Neural cell (in vitro differentiated cells): Measurements from ENCODE around the gene OR51E1. TPM values are rescaled to one million over a fixed set of nuclear protein-coding genes. Genes with fewer than 3 reads are reported as not detected.

Experiments
- H2AFZ ChIP-seq: fragments of 200-600, 300-800 bp; sonication (generic), shearing (Covaris generic); 2 replicates; pipeline ENCODE4 v1.6.0; 2014; ENCODE audit warnings: low read depth, mild to moderate bottlenecking, antibody characterized with exemption, low read length, moderate library complexity
- H3F3A ChIP-seq: fragments of 200-600 bp; shearing (Covaris generic); 2 replicates; pipeline ENCODE4 v1.6.1; 2016; ENCODE audit warnings: mild to moderate bottlenecking, moderate library complexity, mixed read lengths, antibody characterized with exemption, low read length; ENCODE audit not compliant: insufficient read depth, poor library complexity, severe bottlenecking
- H3K27ac ChIP-seq: fragments of 200-600, 300-800 bp; sonication (generic), shearing (Covaris generic); 2 replicates; pipeline ENCODE4 v1.5.1; 2014; ENCODE audit warnings: mild to moderate bottlenecking, low read length, moderate library complexity
- H3K27me3 ChIP-seq: fragments of 300-800, 200-600 bp; sonication (generic), shearing (Covaris generic); 2 replicates; pipeline ENCODE4 v1.6.0; 2014; ENCODE audit warnings: mild to moderate bottlenecking, low read depth, low read length, moderate library complexity; ENCODE audit not compliant: insufficient read depth
- H3K36me3 ChIP-seq: fragments of 300-800, 200-600 bp; sonication (generic), shearing (Covaris generic); 2 replicates; pipeline ENCODE4 v1.5.1; 2014; ENCODE audit warnings: mild to moderate bottlenecking, antibody characterized with exemption, low read length, moderate library complexity; ENCODE audit not compliant: insufficient read depth
- H3K4me2 ChIP-seq: fragments of 300-800, 200-600 bp; sonication (generic), shearing (Covaris generic); 2 replicates; pipeline ENCODE4 v1.6.0; 2014; ENCODE audit warnings: mild to moderate bottlenecking, low read length
- H3K4me3 ChIP-seq: fragments of 300-800, 200-600 bp; sonication (generic), shearing (Covaris generic); 2 replicates; pipeline ENCODE4 v1.5.1; 2014; ENCODE audit warnings: mild to moderate bottlenecking, low read length, moderate library complexity
- H3K79me2 ChIP-seq: fragments of 200-600 bp; shearing (Covaris generic); replicated peaks from 2 replicates; pipeline ENCODE4 v1.6.0; 2014; ENCODE audit warnings: mild to moderate bottlenecking, low read length, moderate library complexity; ENCODE audit not compliant: insufficient read depth
- H3K9ac ChIP-seq: fragments of 300-800, 200-600 bp; sonication (generic), shearing (Covaris generic); 2 replicates; pipeline ENCODE4 v1.6.1; 2016; ENCODE audit warnings: mild to moderate bottlenecking, low read length, mixed read lengths
- H3K9me2 ChIP-seq: fragments of 200-600 bp; shearing (Covaris generic); 2 replicates; pipeline ENCODE4 v1.6.1; 2016; ENCODE audit warnings: mild to moderate bottlenecking, low read length, mixed read lengths; ENCODE audit not compliant: insufficient read depth
- H3K9me3 ChIP-seq: fragments of 200-600, 300-800 bp; sonication (generic), shearing (Covaris generic); 2 replicates; pipeline ENCODE4 v1.6.1; 2016; ENCODE audit warnings: mild to moderate bottlenecking, mixed run types, low read length, moderate library complexity, mixed read lengths
- H4K20me1 ChIP-seq: fragments of 200-600 bp; shearing (Covaris generic); 2 replicates; pipeline ENCODE4 v1.6.1; 2016; ENCODE audit warnings: mild to moderate bottlenecking, mixed run types; ENCODE audit not compliant: insufficient read depth
- EP300 ChIP-seq: fragments of 450-650 bp; conservative IDR thresholded peaks from 2 replicates; pipeline ENCODE4 v1.6.1; 2014; ENCODE audit warnings: antibody characterized with exemption, mild to moderate bottlenecking, moderate library complexity; ENCODE audit not compliant: poor library complexity, severe bottlenecking
- EZH2 ChIP-seq: fragments of 200-600, 300-800 bp; shearing (Covaris generic), sonication (generic); IDR thresholded peaks from 2 replicates; pipeline ENCODE4 v1.6.1; 2014; ENCODE audit warnings: antibody characterized with exemption, low read length, borderline replicate concordance, mild to moderate bottlenecking; ENCODE audit not compliant: insufficient read depth, poor library complexity, severe bottlenecking
- MXI1 ChIP-seq: fragments of 450-650 bp; conservative IDR thresholded peaks from 2 replicates; pipeline ENCODE4 v1.6.1; 2014; ENCODE audit warnings: antibody characterized with exemption, mild to moderate bottlenecking; ENCODE audit not compliant: poor library complexity, severe bottlenecking
- POLR2AphosphoS5 ChIP-seq: IDR thresholded peaks from 2 replicates; pipeline ENCODE4 v1.6.1; 2012
- RAD21 ChIP-seq: fragments of 450-650 bp; conservative IDR thresholded peaks from 2 replicates; pipeline ENCODE4 v1.6.1; 2014; ENCODE audit warnings: antibody characterized with exemption, mild to moderate bottlenecking, moderate library complexity
- SMC3 ChIP-seq: fragments of 450-650 bp; conservative IDR thresholded peaks from 2 replicates; pipeline ENCODE4 v1.6.1; 2014; ENCODE audit warnings: antibody characterized with exemption, mild to moderate bottlenecking, moderate library complexity; ENCODE audit not compliant: poor library complexity
- TAF1 ChIP-seq: IDR thresholded peaks from 2 replicates; pipeline ENCODE4 v1.6.1; 2012; ENCODE audit warnings: low read depth
- polyA plus RNA-seq: library from polyadenylated mRNA; depleted of rRNA; stranded (reverse); fragments of >200 nt; gene quantifications from 2 replicates; pipeline ENCODE4 v1.2.3, GENCODE V29; 2014
- TF ChIP-seq, protein P1 (sequence below): IDR thresholded peaks from 2 replicates; pipeline ENCODE4 v1.6.1; 2012; ENCODE audit warnings: borderline replicate concordance
- TF ChIP-seq, protein P2 (sequence below): fragments of 450-650 bp; IDR thresholded peaks from 2 replicates; pipeline ENCODE4 v1.5.1; 2014; ENCODE audit warnings: antibody characterized with exemption, mild to moderate bottlenecking, moderate library complexity; ENCODE audit not compliant: poor library complexity, severe bottlenecking

Gene OR51E1
- polyA plus RNA-seq, 1 donor from 2014 or later = not detected

DNA sequence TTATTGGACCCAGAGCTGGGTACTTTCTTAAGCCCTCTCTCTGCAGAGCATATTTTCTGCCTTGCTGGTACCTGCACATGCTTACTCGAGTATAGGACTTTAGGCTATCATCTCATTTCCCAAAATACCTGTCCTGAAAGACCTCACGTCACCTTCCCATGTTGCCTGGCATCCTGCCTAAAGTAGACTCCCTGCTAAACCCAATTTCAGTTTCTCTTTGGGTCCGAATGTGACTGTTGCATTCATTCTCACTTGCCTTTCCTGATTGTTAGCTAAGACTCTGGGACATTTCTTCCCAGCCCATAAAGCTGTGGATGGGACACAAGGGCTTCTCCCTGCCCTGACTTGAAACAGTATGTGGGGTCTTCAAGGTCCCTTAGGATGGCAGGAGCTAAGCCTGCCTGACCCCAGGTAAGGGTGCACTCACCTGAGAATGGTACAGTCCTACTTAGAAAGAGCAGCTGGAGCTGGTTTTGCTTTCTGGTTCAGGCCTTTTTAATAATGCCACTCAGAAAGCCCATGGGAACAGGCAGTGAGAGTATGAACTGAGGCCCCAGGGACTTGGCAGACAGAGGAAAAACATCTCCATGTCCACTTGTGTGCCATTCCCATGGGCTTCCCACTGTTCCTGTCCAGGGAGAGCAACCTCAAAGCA, 41.0 kb downstream of the OR51E1 start:
- Histone ChIP-seq H3F3A (no peaks in the 10 kb centered on the region), H4K20me1 (no peaks in the 10 kb centered on the region), H3K36me3 (no peaks in the 10 kb centered on the region), H3K79me2 (no peaks in the 10 kb centered on the region), H3K9ac (no peak overlapping the region), H3K9me3 (no peaks in the 10 kb centered on the region), H3K9me2 (no peaks in the 10 kb centered on the region), H2AFZ (no peak overlapping the region), H3K27me3 (no peaks in the 10 kb centered on the region), H3K4me2 (no peak overlapping the region), H3K27ac (no peak overlapping the region), H3K4me3 (no peak overlapping the region)
- TF ChIP-seq EZH2 (no peak), RAD21 (no peak), SMC3 (no peak), EP300 (no peak), POLR2AphosphoS5 (no peak), TAF1 (no peak), MXI1 (no peak)
- TF ChIP-seq, protein P1, sequence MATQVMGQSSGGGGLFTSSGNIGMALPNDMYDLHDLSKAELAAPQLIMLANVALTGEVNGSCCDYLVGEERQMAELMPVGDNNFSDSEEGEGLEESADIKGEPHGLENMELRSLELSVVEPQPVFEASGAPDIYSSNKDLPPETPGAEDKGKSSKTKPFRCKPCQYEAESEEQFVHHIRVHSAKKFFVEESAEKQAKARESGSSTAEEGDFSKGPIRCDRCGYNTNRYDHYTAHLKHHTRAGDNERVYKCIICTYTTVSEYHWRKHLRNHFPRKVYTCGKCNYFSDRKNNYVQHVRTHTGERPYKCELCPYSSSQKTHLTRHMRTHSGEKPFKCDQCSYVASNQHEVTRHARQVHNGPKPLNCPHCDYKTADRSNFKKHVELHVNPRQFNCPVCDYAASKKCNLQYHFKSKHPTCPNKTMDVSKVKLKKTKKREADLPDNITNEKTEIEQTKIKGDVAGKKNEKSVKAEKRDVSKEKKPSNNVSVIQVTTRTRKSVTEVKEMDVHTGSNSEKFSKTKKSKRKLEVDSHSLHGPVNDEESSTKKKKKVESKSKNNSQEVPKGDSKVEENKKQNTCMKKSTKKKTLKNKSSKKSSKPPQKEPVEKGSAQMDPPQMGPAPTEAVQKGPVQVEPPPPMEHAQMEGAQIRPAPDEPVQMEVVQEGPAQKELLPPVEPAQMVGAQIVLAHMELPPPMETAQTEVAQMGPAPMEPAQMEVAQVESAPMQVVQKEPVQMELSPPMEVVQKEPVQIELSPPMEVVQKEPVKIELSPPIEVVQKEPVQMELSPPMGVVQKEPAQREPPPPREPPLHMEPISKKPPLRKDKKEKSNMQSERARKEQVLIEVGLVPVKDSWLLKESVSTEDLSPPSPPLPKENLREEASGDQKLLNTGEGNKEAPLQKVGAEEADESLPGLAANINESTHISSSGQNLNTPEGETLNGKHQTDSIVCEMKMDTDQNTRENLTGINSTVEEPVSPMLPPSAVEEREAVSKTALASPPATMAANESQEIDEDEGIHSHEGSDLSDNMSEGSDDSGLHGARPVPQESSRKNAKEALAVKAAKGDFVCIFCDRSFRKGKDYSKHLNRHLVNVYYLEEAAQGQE = no peak
- TF ChIP-seq, protein P2, sequence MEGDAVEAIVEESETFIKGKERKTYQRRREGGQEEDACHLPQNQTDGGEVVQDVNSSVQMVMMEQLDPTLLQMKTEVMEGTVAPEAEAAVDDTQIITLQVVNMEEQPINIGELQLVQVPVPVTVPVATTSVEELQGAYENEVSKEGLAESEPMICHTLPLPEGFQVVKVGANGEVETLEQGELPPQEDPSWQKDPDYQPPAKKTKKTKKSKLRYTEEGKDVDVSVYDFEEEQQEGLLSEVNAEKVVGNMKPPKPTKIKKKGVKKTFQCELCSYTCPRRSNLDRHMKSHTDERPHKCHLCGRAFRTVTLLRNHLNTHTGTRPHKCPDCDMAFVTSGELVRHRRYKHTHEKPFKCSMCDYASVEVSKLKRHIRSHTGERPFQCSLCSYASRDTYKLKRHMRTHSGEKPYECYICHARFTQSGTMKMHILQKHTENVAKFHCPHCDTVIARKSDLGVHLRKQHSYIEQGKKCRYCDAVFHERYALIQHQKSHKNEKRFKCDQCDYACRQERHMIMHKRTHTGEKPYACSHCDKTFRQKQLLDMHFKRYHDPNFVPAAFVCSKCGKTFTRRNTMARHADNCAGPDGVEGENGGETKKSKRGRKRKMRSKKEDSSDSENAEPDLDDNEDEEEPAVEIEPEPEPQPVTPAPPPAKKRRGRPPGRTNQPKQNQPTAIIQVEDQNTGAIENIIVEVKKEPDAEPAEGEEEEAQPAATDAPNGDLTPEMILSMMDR = no peak

DNA sequence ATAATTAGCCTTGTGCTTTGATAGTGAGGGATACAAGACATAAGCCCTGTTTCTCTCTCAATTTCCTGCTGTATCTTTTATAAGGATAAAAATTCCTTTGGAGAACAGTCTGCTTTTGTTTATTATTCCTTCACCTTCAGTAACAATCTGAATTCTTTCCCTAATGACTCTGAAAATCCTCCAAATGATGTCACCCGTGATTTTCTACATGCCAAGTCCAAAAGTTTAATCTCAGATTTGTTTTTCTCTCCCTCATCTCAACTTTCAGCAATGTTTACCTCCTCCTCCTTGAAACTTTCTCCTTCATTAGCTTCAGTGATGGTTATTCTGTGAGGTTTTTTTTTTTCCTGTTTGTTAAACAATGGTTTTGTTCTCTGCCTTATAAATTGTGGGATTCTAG, 51.7 kb downstream of the OR51E1 start:
- H4K20me1 ChIP-seq = no peaks in the 10 kb centered on the region
- H3K36me3 ChIP-seq = no peaks in the 10 kb centered on the region
- H3K4me2 ChIP-seq = no peak overlapping the region
- no peak overlapping the region for H3K4me3 ChIP-seq
- TF ChIP-seq MXI1 = no peak
- TF ChIP-seq EP300 = no peak
- TF ChIP-seq, protein P2 = no peak
- TF ChIP-seq TAF1 = no peak
- TF ChIP-seq, protein P1 = no peak
- TF ChIP-seq SMC3 = no peak
- TF ChIP-seq RAD21 = no peak
- H3K9me3 ChIP-seq = no peaks in the 10 kb centered on the region
- H3K9ac ChIP-seq = no peak overlapping the region
- no peak overlapping the region for H3K27ac ChIP-seq
- no peaks in the 10 kb centered on the region for H3K79me2 ChIP-seq
- H2AFZ ChIP-seq = no peak overlapping the region
- no peaks in the 10 kb centered on the region for H3K27me3 ChIP-seq
- H3K9me2 ChIP-seq = no peaks in the 10 kb centered on the region
- no peaks in the 10 kb centered on the region for H3F3A ChIP-seq
